ENCODE results near the gene CISTR. TPM values are rescaled to one million over a fixed set of nuclear protein-coding genes. Genes with fewer than 3 reads are reported as not detected.

The CISTR gene
- not detected for total RNA-seq
- not detected for polyA plus RNA-seq (2013, experiment 1 of 2)
- polyA plus RNA-seq (2013, experiment 2 of 2) = not detected
- long read RNA-seq, experiment 1 = 0 reads
- long read RNA-seq, experiment 2 = 0 reads
- long read RNA-seq, experiment 3, partial matches to known transcripts = 0 of 1 reads
- long read RNA-seq, experiment 3, other reads (novel, unspliced or antisense) = 1 of 1 reads
- long read RNA-seq, experiment 4 = 0 reads

- TF ChIP-seq, protein P1, sequence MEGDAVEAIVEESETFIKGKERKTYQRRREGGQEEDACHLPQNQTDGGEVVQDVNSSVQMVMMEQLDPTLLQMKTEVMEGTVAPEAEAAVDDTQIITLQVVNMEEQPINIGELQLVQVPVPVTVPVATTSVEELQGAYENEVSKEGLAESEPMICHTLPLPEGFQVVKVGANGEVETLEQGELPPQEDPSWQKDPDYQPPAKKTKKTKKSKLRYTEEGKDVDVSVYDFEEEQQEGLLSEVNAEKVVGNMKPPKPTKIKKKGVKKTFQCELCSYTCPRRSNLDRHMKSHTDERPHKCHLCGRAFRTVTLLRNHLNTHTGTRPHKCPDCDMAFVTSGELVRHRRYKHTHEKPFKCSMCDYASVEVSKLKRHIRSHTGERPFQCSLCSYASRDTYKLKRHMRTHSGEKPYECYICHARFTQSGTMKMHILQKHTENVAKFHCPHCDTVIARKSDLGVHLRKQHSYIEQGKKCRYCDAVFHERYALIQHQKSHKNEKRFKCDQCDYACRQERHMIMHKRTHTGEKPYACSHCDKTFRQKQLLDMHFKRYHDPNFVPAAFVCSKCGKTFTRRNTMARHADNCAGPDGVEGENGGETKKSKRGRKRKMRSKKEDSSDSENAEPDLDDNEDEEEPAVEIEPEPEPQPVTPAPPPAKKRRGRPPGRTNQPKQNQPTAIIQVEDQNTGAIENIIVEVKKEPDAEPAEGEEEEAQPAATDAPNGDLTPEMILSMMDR (conservative IDR thresholded peaks at IDR 0.05) = no peak
- WGBS, 2 experiments (ENCODE audit: insufficient coverage in 1 of 2, insufficient read length in 1 of 2) = 1 to 2% methylated on average over 26 to 76 of the region's 76 CpGs
- Histone ChIP-seq H3K27ac (ENCODE audit: low read depth, low read length) (peak within 1 kb of the TSS; percentile 50), H3K27me3 (ENCODE audit: control insufficient read depth, insufficient read depth, low read length, poor library complexity, severe bottlenecking) (peaks cover 95% of the 10 kb centered on the region), H3K9me3 (ENCODE audit: control insufficient read depth, low read length) (no peaks in the 10 kb centered on the region), H3K36me3 (ENCODE audit: control insufficient read depth, insufficient read depth, low read length) (no peaks in the 10 kb centered on the region), H3K9ac (ENCODE audit: extremely low read depth, low read length, poor library complexity, severe bottlenecking) (no peak within 1 kb of the TSS), H3K4me3 (ENCODE audit: low read length) (peak within 1 kb of the TSS; percentile 70), H3K4me1 (ENCODE audit: control insufficient read depth, insufficient read depth, low read length) (no peaks in the 10 kb centered on the region)
- H3K4me1 Mint-ChIP-seq = peaks cover 1% of the 10 kb centered on the region
- no peaks in the 10 kb centered on the region for H3K36me3 Mint-ChIP-seq (ENCODE audit: low read depth)
- peak; percentile 81 for DNase-seq
- peaks cover 3% of the 10 kb centered on the region for H3K27me3 Mint-ChIP-seq (ENCODE audit: insufficient read depth)
- no peak within 1 kb of the TSS for H3K27ac Mint-ChIP-seq
- no peak within 1 kb of the TSS for H3K4me3 Mint-ChIP-seq
- no peaks in the 10 kb centered on the region for H3K9me3 Mint-ChIP-seq
Measured at GRCh38 chr12:53751336-53752191, at the start of gene CISTR. Gene CISTR (minus strand): TSS chr12:53751979.

GRCh38 chr12:53798575-53798974, 46.8 kb upstream of the CISTR start:
- Mint-ChIP-seq H3K4me3 (no peak overlapping the region), H3K9me3 (no peaks in the 10 kb centered on the region), H3K36me3 (ENCODE audit: low read depth) (no peaks in the 10 kb centered on the region), H3K27ac (no peak overlapping the region), H3K4me1 (peaks cover 4% of the 10 kb centered on the region), H3K27me3 (ENCODE audit: insufficient read depth) (peaks cover 50% of the 10 kb centered on the region)
- Histone ChIP-seq H3K4me3 (ENCODE audit: low read length) (no peak overlapping the region), H3K36me3 (ENCODE audit: control insufficient read depth, insufficient read depth, low read length) (no peaks in the 10 kb centered on the region), H3K4me1 (ENCODE audit: control insufficient read depth, insufficient read depth, low read length) (no peaks in the 10 kb centered on the region), H3K27me3 (ENCODE audit: control insufficient read depth, insufficient read depth, low read length, poor library complexity, severe bottlenecking) (peaks cover 97% of the 10 kb centered on the region), H3K9ac (ENCODE audit: extremely low read depth, low read length, poor library complexity, severe bottlenecking) (no peak overlapping the region), H3K27ac (ENCODE audit: low read depth, low read length) (no peak overlapping the region), H3K9me3 (ENCODE audit: control insufficient read depth, low read length) (no peaks in the 10 kb centered on the region)
- 75% methylated on average over 2 of the region's 2 CpGs; no CpG with 5 or more reads in 1 of the 2 experiments for WGBS, 2 experiments (ENCODE audit: insufficient coverage in 1 of 2, insufficient read length in 1 of 2)
- TF ChIP-seq, protein P1 (conservative IDR thresholded peaks at IDR 0.05) = no peak
- no peak for DNase-seq

GRCh38 chr12:53795927-53796326, 44.1 kb upstream of the CISTR start:
- Mint-ChIP-seq H3K9me3 (no peaks in the 10 kb centered on the region), H3K27me3 (ENCODE audit: insufficient read depth) (peaks cover 25% of the 10 kb centered on the region), H3K36me3 (ENCODE audit: low read depth) (no peaks in the 10 kb centered on the region), H3K4me1 (peaks cover 4% of the 10 kb centered on the region), H3K4me3 (no peak overlapping the region), H3K27ac (no peak overlapping the region)
- no peaks in the 10 kb centered on the region for H3K9me3 ChIP-seq (ENCODE audit: control insufficient read depth, low read length)
- no peak for DNase-seq
- H3K27me3 ChIP-seq (ENCODE audit: control insufficient read depth, insufficient read depth, low read length, poor library complexity, severe bottlenecking) = peaks cover 93% of the 10 kb centered on the region
- no peak overlapping the region for H3K9ac ChIP-seq (ENCODE audit: extremely low read depth, low read length, poor library complexity, severe bottlenecking)
- no peak overlapping the region for H3K4me3 ChIP-seq (ENCODE audit: low read length)
- no peaks in the 10 kb centered on the region for H3K36me3 ChIP-seq (ENCODE audit: control insufficient read depth, insufficient read depth, low read length)
- H3K27ac ChIP-seq (ENCODE audit: low read depth, low read length) = no peak overlapping the region
- TF ChIP-seq, protein P1 (conservative IDR thresholded peaks at IDR 0.05) = no peak
- 69% methylated on average over 6 of the region's 6 CpGs; no CpG with 5 or more reads in 1 of the 2 experiments for WGBS, 2 experiments (ENCODE audit: insufficient coverage in 1 of 2, insufficient read length in 1 of 2)
- H3K4me1 ChIP-seq (ENCODE audit: control insufficient read depth, insufficient read depth, low read length) = no peaks in the 10 kb centered on the region
